NCI-H524 treated with DMSO at 0.1 percent for 48 hours (cell line): ENCODE data around the gene ZNF628.

ENCODE experiments used
- DNase-seq: peaks from one replicate; lab custom pipeline; 2025; lab: John Stamatoyannopoulos, UW

The ZNF628 gene

DNA sequence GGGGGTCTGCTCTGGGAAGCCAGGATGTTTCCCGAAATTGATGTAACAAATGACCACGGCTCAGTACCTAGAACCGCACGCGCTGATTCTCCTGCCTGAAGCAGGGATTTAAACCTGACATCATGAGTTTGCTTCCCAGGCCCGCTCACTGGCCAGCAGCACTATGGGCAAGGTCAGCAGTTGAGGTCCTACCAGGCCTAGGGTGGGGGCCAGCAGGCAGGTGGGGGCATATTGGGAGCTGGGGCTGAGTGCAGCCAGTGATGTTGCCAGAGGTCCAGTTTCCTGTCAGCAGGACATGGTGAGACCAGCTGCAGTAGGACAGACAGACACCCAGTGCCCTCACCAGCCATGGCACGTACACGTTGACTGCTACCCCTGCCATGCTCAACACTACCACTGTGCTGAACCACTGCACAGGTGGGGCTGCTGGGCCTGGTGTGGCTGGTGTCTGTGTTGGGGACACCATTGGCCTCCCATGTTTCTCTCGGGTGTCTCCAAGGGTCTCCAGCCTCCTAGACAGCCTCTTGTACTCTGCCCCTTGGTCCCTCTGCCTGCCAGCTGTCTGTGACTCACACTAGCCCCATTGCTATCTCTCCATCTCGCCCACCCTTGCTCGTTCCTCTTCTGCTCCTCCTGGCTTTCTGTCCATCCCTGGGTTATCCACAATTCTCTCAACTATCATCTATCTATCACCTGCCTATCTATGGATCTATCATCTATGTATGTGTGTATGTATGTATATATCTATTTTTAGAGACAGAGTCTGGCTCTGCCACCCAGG lies 10.8 kb upstream of the ZNF628 start:
- DNase-seq = no peak

DNA sequence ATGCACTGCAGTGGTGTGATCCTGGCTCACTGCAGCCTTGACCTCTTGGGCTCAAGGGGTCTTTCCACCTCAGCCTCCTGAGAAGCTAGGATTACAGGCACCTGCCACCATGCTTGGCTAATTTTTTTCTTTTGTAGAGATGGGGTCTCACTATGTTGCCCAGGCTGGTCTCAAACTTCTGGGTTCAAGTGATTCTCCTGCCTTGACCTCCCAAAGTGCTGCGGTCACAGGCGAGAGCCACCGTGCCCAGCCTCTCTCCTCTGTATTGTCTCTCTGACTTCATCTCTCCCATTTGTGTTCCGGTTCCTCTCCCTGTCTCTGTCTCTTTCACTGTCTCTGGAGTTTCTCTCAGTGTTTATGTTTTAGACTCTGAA lies 10.2 kb upstream of the ZNF628 start:
- DNase-seq = no peak

DNA sequence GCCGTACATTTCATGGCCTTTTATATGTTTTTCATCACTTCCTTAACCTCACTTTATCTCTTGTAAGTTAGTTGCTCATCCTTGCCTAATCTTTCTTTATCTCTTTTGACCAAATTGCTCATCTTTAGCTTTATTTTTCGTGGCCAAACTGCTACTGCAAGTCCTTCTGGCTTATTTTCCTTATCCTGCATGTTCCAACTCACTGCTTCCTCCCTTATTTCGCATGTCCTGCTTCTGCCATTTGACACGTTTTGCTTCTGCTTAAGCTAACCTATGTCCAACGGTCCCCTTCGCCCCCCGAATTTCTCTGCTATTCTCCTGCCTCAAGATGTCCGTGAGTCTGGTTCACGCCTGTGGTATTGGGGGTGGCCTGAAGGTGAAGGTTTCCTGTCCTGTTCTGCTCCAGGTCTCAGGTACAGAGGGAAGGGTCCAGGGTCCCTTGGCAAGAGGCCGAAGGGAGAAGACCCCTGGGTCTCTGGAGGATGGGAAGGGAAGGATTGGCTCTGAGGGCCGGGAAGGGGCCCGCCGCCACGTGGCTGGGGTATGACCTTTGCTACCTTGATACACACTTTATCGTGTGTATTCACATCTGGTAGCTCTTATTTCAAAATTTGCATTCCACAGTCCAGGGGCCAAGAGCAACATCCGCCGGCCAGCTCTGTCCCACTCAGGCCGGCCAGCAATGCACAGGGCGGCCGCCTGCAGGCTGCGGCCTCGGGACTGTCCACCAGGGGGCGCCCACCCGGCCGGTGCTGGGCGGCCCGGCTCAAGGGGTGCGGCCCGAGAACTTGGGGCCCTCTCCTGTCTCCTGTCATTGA lies 9.0 kb upstream of the ZNF628 start:
- DNase-seq = no peak

DNA sequence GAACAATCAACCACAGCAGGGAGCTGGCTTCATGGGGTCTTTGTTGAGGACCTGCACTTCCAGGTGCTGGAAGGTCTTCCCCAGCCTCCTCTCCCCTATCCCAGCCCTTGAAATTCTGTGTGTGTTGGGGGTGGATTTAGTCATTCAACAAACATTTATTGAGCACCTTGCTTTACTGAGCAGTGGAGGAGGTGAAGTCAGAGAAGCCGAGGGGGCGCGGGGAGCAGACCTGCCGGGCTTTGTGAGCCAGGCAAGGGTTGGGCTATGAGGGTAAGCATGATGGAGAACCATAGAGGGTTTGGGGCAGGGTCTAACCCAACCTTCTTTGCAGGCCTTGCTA lies 8.4 kb upstream of the ZNF628 start:
- DNase-seq = no peak

DNA sequence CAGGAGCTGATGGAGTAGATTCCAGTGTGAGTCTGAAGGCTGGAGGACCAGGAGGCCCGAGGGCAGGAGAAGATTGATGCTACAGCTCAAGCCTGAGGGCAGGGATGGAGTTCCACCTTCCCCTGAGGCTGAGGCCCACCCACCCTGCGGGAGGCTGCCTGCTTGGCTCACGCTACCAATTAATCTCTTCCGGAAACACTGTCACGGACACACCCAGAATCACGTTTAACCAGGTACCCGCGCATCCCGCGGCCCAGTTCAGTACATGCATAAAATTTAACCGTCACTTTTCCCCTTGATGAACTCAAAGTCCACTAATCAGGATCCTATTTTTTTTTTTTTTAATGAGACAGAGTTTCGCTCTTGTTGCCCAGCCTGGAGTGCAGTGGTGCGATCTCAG lies 5.2 kb upstream of the ZNF628 start:
- DNase-seq = no peak

DNA sequence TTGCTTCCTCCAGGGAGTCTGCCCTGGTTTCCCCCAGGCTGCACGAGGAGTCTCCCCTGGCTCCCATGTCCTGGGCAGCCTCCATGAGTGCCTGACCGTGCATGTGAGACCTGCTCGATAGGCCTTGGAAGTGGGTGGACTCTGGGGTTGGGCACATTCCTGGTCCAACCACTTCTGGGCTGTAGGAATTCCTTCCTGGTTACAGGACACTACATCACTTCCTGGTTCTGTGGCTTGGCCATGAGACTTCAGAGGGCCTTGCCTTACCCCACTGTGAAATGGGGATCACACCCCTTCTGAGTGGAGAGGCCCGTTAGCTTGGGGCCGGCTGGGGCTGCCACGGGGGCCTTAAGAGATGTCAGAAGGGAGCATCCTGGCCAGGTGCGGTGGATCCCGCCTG lies 4.0 kb upstream of the ZNF628 start:
- DNase-seq = no peak

DNA sequence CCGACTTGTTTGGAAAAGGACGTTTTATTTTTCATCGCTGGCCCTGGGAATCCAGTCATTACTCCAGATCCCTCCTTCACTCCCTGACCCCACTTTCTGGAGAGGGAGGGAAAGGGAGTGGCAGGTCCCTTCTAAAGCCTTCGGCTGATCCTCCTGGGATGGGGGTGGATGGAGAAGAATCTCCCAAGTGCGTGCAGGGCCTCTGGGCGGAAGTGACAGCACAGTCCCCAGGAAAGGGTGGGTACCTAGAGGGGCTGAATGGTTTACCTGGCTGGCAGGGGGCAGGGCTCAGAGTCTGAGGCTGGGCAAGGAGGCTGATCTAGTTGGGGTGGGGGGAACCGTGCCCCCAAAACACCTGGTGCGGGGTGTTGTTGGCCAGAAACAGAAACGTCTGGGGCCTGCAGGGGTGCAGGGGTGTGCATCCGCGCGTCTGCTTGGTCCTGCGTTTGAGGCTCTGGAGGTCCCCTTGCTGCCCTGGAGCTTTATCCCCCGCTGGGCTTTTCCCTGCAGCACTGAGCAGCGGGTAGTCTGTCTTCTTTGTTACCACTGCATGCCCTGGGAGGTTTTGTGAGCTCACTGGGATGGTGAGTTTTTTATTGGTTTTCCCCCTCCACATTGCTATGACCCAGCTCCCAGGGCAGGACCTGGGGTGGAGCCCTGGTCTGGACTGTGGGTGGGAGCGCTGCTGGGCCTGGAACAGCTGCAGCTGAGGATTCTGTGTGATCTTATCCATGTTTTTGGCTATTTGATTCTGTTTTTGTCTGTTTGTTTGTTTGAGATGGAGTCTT lies 3.0 kb upstream of the ZNF628 start:
- DNase-seq = no peak

DNA sequence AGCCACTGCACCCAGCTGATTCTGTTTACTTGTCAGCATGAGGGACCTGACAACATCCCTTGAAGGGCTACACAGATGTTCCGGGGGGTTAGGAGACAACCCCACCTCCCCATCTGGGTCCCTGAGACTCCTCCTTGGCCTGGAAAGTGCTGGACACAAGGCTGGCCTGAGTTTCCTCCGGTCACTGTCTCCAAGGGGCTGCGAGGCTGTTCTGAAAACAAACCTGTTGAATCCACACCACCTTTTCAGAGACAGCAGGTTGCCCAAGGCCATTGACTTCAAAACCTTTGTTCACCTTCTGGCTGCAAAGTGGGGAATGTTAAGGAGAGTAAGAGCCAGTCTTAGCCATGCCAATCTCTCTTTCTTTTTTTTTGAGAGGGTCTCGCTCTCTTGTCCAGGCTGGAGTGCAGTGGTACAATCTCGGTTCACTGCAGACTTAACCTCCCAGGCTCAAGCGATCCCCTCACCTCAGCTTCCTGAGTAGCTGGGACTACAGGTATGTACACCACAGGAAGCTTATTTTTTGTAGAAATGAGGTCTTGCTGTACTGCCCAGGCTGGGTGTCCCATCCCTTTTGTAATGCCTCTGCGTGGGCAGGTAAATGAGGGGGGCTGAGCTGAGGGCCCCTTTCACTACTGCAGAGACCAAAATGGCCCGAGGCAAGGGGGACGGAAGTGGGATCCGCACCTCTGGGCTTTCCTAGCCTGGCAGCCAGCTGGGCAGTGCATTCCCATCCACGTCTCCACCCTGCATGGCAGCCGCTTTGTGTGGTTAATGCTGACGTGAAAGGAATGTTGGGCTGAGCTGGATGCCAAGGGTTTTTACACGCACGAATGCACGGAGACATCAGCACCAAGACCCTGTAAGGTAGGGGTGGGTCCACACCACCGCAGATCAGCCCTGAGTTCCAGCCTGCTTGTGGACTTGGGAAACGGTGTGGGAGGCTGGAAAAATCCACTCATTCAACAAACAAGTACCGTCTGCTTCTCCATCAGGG lies 1.9 kb upstream of the ZNF628 start:
- no peak for DNase-seq

DNA sequence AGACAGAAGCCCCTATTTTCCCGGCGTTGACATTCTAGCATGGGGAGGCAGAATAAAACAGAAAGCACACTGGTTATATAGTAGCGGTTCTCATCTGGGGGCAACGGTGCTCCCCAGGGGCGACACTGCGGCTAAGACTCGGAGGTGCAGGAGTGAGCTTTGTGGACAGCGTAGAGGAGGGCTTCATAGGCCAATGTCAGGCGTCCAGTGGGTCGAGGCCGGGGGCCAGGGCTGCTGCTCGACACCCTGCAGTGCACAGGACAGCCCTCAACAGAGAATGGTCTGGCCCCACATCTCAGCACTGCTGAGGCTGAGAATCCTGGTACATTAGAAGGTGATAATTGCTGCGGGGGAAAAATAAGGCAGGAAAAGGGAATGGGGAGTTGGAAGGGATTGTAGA lies 1.5 kb downstream of the ZNF628 start:
- DNase-seq = no peak

DNA sequence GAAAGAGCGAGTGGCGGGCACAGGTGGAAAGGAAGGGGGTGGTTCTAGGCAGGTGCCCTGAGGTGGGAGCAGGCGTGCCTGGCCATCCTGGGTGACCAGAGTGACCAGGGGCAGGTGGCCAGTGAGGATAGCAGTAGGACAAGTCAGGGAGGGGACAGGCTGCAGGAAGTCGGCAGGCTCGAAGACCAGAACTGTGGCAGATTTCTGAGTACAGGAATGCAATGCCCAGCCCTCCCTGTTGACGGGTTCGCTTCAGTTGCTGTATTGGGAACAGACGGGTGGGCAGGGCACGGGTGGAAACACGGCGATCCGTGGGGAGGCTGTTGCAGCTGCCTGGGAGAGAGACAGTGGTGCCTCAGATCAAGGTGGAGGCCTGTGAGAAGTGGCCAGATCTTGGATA lies 1.9 kb downstream of the ZNF628 start:
- no peak for DNase-seq

DNA sequence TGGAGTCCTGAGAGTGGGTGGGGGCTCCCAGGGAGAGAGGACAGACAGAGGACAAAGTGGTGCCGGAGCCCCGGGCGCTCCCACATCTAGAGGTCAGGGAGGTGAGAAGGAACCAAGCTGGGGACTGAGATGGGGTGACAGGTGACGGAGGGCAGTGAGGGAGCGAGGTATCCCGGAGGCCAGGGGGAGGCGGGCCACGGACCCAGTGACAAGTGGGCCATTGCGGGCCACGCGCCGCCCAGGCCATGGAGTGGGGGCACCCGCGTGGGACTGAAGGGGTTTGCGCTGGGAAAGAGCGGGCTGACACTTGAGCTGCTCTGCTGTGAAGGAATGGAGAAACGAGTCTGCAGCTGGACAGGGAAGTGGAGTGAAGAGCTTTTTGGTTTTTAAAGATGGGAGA lies 2.6 kb downstream of the ZNF628 start:
- no peak for DNase-seq

DNA sequence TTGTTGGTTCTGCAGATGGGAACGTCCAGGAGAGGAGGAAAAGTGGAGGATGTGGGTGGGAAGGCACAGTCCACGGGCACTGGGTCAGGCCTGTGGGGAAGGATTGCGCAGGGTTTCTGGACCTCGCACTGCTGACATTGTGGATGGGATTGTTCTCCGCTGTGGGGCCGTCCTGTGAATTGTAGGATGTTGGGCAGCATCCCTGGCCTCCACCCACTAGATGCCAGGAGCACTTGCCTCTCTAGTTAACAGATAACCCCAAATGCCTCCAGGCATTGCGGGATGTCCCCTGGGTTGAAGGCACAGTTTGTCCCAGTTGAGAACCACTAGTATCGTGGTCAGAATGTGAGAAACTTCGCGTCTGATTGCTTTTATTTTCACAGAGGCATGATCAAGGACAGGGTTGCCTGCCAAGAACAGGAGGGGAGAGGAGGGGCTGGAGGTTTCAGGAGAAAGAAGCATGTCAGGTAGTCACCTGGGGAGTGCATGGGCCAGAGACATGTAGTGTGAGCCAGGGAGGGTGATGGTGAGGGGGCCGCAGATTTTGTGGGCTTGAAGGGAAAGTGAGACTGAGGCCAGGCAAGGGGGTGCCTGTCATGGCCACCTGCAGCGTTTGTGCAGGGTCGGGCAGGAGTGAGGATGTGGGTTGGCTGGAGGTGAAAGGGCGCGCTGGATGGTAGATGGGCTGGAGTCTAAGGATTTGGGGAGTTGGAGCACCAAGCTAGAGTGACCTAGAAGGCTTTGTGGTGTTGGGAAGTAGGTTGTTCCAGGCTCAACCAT lies 3.2 kb downstream of the ZNF628 start:
- DNase-seq = no peak

DNA sequence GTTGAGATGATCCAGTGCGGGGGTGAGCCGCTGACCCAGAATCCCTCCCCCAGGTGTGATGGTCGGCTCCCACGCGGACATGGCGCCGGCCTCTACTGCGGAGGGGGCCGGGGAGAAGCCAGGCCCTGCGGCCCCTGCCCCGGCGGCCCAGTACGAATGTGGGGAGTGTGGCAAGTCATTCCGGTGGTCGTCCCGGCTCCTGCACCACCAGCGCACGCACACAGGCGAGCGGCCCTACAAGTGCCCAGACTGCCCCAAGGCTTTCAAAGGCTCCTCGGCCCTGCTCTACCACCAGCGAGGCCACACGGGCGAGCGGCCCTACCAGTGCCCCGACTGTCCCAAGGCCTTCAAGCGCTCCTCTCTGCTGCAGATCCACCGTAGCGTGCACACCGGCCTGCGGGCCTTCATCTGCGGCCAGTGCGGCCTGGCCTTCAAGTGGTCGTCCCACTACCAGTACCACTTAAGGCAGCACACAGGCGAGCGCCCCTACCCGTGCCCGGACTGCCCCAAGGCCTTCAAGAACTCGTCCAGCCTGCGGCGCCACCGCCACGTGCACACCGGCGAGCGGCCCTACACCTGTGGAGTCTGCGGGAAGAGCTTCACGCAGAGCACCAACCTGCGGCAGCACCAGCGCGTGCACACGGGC lies 4.9 kb downstream of the ZNF628 start:
- DNase-seq = no peak

DNA sequence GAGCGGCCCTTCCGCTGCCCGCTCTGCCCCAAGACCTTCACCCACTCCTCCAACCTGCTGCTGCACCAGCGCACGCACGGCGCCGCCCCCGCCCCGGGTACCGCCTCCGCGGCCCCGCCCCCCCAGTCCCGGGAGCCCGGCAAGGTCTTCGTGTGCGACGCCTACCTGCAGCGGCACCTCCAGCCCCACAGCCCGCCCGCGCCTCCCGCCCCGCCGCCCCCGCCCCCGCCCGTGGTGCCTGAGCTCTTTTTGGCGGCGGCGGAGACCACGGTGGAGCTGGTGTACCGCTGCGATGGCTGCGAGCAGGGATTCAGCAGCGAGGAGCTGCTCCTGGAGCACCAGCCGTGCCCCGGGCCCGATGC lies 5.4 kb downstream of the ZNF628 start:
- no peak for DNase-seq

DNA sequence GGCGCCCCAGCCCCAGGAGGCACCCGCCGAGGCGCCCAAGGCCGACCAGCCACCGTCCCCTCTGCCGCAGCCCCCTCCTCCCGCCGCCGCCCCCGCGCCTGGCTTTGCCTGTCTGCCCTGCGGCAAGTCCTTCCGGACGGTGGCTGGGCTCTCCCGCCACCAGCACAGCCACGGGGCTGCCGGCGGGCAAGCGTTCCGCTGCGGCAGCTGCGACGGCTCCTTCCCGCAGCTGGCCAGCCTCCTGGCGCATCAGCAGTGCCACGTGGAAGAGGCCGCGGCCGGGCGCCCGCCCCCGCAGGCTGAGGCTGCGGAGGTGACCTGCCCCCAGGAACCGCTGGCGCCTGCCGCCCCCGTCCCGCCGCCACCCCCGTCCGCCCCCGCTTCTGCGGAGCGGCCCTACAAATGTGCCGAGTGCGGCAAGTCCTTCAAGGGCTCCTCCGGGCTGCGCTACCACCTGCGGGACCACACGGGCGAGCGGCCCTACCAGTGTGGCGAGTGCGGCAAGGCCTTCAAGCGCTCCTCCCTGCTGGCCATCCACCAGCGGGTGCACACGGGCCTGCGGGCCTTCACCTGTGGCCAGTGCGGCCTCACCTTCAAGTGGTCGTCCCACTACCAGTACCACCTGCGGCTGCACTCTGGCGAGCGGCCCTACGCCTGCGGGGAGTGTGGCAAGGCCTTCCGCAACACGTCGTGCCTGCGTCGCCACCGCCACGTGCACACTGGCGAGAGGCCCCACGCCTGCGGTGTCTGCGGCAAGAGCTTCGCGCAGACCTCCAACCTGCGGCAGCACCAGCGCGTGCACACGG lies 5.9 kb downstream of the ZNF628 start:
- no peak for DNase-seq

DNA sequence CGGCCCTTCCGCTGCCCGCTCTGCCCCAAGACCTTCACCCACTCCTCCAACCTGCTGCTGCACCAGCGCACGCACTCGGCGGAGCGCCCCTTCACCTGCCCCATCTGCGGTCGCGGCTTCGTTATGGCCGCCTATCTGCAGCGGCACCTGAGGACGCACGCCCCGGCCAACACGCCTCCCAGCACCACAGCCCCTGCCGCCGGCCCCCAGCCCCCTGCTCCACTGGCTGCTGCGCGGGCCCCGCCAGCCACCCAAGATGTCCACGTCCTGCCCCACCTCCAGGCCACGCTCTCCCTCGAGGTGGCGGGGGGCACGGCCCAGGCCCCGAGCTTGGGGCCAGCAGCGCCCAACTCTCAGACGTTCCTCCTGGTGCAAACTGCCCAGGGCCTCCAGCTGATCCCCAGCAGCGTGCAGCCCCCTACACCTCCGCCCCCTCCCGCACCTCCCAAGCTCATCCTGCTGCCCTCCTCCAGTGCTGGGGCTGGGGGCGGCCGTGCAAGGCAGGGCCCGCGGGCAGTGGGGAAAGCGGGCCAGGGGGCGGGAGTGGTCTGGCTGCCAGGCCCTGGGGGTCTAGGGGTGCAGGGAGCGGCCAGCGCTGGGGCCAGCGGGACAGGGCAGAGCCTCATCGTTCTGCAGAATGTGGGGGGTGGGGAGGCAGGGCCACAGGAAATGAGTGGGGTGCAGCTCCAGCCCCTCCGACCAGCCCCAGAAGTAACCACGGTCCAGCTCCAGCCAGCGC lies 6.7 kb downstream of the ZNF628 start:
- DNase-seq = no peak

DNA sequence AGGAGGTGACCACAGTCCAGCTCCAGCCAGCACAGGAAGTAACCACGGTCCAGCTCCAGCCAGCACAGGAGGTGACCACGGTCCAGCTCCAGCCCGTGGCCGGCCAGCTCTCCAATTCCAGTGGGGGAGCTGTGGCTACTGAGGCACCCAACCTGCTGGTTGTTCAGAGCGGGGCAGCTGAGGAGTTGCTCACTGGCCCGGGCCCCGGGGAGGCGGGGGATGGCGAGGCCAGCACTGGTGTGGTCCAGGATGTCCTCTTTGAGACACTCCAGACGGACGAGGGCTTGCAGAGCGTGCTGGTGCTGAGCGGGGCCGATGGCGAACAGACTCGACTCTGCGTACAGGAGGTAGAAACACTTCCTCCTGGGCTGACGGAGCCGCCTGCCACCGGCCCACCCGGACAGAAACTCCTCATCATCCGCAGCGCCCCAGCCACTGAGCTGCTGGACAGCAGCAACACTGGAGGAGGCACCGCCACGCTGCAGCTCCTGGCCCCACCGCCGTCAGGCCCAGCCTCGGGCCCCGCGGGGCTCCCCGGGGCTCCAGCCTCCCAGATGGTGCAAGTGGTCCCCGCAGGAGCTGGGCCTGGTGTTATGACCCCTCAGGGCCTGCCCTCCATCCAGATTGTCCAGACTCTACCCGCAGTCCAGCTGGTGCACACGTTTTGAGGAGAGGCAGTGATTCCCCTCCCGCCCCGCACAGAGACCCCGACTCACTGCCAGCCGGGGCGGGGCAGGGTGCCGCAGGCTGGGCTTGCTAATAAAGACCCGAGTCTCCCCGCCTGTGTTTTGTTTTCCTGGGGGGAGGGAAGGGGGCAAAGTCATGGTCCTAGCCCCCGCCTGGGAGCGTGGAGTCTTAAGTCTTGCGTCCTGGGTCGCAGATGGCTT lies 7.5 kb downstream of the ZNF628 start:
- DNase-seq = no peak
